Heart left ventricle (tissue), 16 donors: ENCODE measurements around the gene UNC45A. TPM values are rescaled to one million over a fixed set of nuclear protein-coding genes. Genes with fewer than 3 reads are reported as not detected.

Source experiments
- ATAC-seq, 4 donors: fragments of 200-7000 bp; cut with Tn5 transposase; one replicate each; pipeline ENCODE4 v1.9.1; 2020 to 2022; ENCODE audit warnings: moderate library complexity in 4 of 4, mild to moderate bottlenecking in 3 of 4, moderate number of reproducible peaks in 1 of 4
- DNase-seq, 5 donors: peaks; one replicate each; pipeline ENCODE4 v3.0.0-alpha.2; 2020
- H3K27ac ChIP-seq, 12 donors: fragments of 200-600 bp; sonication (generic) in 4 of 12; one replicate each; pipeline versions ENCODE4 v1.5.0 to v1.8.0; 2016 to 2022; ENCODE audit warnings: mild to moderate bottlenecking in 2 of 12
- H3K27me3 ChIP-seq, 9 donors: fragments of 200-600 bp; sonication (generic) in 2 of 9; one replicate each; pipeline versions ENCODE4 v1.5.1 to v1.8.0; 2016 to 2022; ENCODE audit warnings: mild to moderate bottlenecking in 3 of 9
- H3K36me3 ChIP-seq, 9 donors: fragments of 200-600 bp; sonication (generic) in 2 of 9; one replicate each; pipeline versions ENCODE4 v1.5.0 to v1.8.0; 2018 to 2022; ENCODE audit warnings: mild to moderate bottlenecking in 2 of 9
- H3K4me1 ChIP-seq, 12 donors: fragments of 200-600 bp; sonication (generic) in 4 of 12; one replicate each; pipeline versions ENCODE4 v1.5.0 to v1.8.0; 2016 to 2022; ENCODE audit warnings: mild to moderate bottlenecking in 3 of 12
- H3K4me3 ChIP-seq, 12 donors: fragments of 200-600 bp; sonication (generic) in 4 of 12; one replicate each; pipeline versions ENCODE4 v1.5.0 to v1.8.0; 2017 to 2022; ENCODE audit warnings: mild to moderate bottlenecking in 9 of 12, moderate library complexity in 4 of 12
- H3K9me3 ChIP-seq, 12 donors: fragments of 200-600 bp; sonication (generic) in 4 of 12; one replicate each; pipeline versions ENCODE4 v1.5.0 to v1.8.0; 2016 to 2022; ENCODE audit warnings: mild to moderate bottlenecking in 1 of 12
- CTCF ChIP-seq, 12 donors: fragments of 200-600 bp; sonication (generic) in 4 of 12; IDR thresholded peaks; one replicate each; pipeline versions ENCODE4 v1.5.0 to v1.8.0; 2018 to 2022; ENCODE audit warnings: antibody characterized with exemption in 12 of 12, mild to moderate bottlenecking in 5 of 12
- POLR2A ChIP-seq, 2 donors: fragments of 450-650 bp; IDR thresholded peaks; one replicate each; pipeline ENCODE4 v1.6.1; 2017; ENCODE audit warnings: antibody characterized with exemption in 2 of 2, mild to moderate bottlenecking in 2 of 2, moderate library complexity in 2 of 2
- WGBS, 4 donors: extraction: QIAGEN DNeasy Blood & Tissue Kit in 2 of 4; methylation state at CpG; one replicate each; pipeline versions ENCODE4 v1.1.5 to v1.1.7; 2013 to 2018; 5-methylcytosine and 5-hydroxymethylcytosine counted together
- intact Hi-C, 10 donors: fragments of 100-400 bp; cut with DNase I; formaldehyde crosslinking; loops; one replicate each; pipeline versions ENCODE4 v1.11.1 to v1.14.2; 2022
- polyA plus RNA-seq, 2 donors: library from polyadenylated mRNA; stranded (reverse); fragments of 200-250 nt; gene quantifications; one replicate each; pipeline ENCODE4 v1.2.3, GENCODE V29; 2013
- total RNA-seq, 9 donors: library from RNA; depleted of rRNA in 2 of 9; stranded (reverse); fragments of >200 nt in 2 of 9; fragmentation: NEBNext Ultra II Directional in 3 of 9; extraction: Animal tissue kit (Norgen Biotek cat#: 25700) in 3 of 9; gene quantifications; one replicate each; pipeline versions ENCODE4 v1.1.0 to v1.2.4, GENCODE V29; 2016 to 2023
- donor health status: ischemic (EF 13 %, LVEDD 7.1; RV severe dilation, severe dysfunction).
- donor health status: healthy with polysubstance abuse.
- donor health status: DM: no; HTN: yes; CAD: no.
- donor health status: DM: no; HTN: no; CAD: no.
- donor health status: ischemic (EF 25% LVEDD 6.9; RV normal size, moderate dysfunction).
- donor health status: ischemic (EF 25% LVEDD 5.7; RV mildly dilated, moderate dysfunction).
- donor health status: healthy.
- donor health status: DM: yes; HTN: yes; CAD: no.
- donor health status: ischemic (EF 35%, LVEDD 5.7; RV mildly dilated, moderate dysfunction).
- donor health status: nonischemic (EF 11% LVEDD 7.7; RV severe dilation, severe dysfunction).
- donor health status: DM: yes; HTN: yes; CAD: no.
- donor health status: PGD.
- donor health status: ischemic (EF 29% LVEDD 5.4; RV normal size, mild dysfunction).
- donor health status: nonischemic (EF 23%, LVEDD 6.1; RV moderate dilation, normal function).

The UNC45A gene
- total and polyA plus RNA-seq, 11 donors, result 12.0 to 34.0 (median 21.9) TPM

DNA sequence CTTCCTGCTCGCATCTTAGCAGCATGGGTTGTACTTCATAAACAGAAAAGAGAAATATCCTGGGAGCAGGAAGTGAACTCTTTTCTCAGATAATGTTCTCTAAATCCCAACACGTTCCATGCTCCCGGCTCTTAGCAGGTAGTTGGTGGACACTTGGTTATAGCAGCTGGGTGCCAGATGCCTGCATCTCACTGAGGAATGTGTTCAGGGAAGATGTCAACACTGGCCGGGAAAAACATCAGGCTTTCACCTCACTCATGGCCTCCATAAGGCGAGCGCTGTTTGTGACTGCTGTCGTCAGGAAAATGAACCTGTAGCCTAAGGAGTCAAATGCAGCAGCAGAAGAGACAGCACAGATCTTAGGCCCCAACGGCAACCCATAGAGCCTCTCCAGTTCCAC lies 63.7 kb downstream of the UNC45A start:
- DNase-seq (no peak), ATAC-seq (no peak)
- Histone ChIP-seq H3K27me3 (no peaks in the 10 kb centered on the region), H3K4me3 (no peak overlapping the region), H3K9me3 (no peaks in the 10 kb centered on the region), H3K36me3 (peaks cover 0 to 62% (median 58%) of the 10 kb centered on the region in 9 donors), H3K4me1 (peaks cover 0 to 12% (median 0%) of the 10 kb centered on the region in 12 donors), H3K27ac (no peak overlapping the region)
- no peak for TF ChIP-seq POLR2A (IDR thresholded peaks at IDR 0.05)
- TF ChIP-seq CTCF (IDR thresholded peaks at IDR 0.05), result no peak
- intact Hi-C loops, result loop anchor here in 1 of 10 donors (2.0 kb wide), 1 partner anchor 24 kb away; the partner anchor contains the start of gene VPS33B
- 67 to 80% (median 79%) methylated on average over 8 of the region's 8 CpGs for WGBS, 4 donors

GRCh38 chr15:91001209-91001608 lies 66.1 kb downstream of the UNC45A start:
- intact Hi-C loops, result no loop called here
- Histone ChIP-seq H3K36me3 (peaks cover 0 to 87% (median 83%) of the 10 kb centered on the region in 9 donors), H3K27me3 (no peaks in the 10 kb centered on the region), H3K4me1 (no peaks in the 10 kb centered on the region), H3K4me3 (no peak overlapping the region), H3K27ac (no peak overlapping the region), H3K9me3 (no peaks in the 10 kb centered on the region)
- ATAC-seq (no peak), DNase-seq (no peak)
- TF ChIP-seq CTCF (IDR thresholded peaks at IDR 0.05) (no peak), POLR2A (IDR thresholded peaks at IDR 0.05) (no peak)
- 90 to 98% (median 94%) methylated on average over 3 of the region's 3 CpGs for WGBS, 4 donors

Other genes with a start within 250 kb of the UNC45A start
- gene BLM, start 217.9 kb upstream of the UNC45A start, total RNA-seq, result 10 to 100 TPM in 6 of 9 donors, 1 to 10 TPM in 3; 4.3 to 39.6 (median 12.2) TPM
- 10 to 100 TPM in 1 of 2 donors, 1 to 10 TPM in 1; 9.3 to 14.4 TPM for gene BLM, start 217.9 kb upstream of the UNC45A start, polyA plus RNA-seq
- 100 to 1,000 TPM in 2 of 9 donors, 10 to 100 TPM in 7; 38.7 to 122 (median 64.8) TPM for gene FURIN, start 66.7 kb upstream of the UNC45A start, total RNA-seq
- gene FURIN, start 66.7 kb upstream of the UNC45A start, polyA plus RNA-seq, result 100 to 1,000 TPM in 1 of 2 donors, 10 to 100 TPM in 1; 37.2 to 174 TPM
- 10 to 100 TPM; 10.7 to 37.5 (median 15.9) TPM for gene FES, start 50.8 kb upstream of the UNC45A start, total RNA-seq
- gene FES, start 50.8 kb upstream of the UNC45A start, polyA plus RNA-seq, result 10 to 100 TPM; 15.6 to 16.4 TPM
- 100 to 1,000 TPM in 3 of 9 donors, 10 to 100 TPM in 6; 62.2 to 145 (median 89.0) TPM for gene MAN2A2, start 32.0 kb upstream of the UNC45A start, total RNA-seq
- 10 to 100 TPM; 38.7 to 42.3 TPM for gene MAN2A2, start 32.0 kb upstream of the UNC45A start, polyA plus RNA-seq
- 10 to 100 TPM; 10.9 to 19.9 (median 15.2) TPM for gene HDDC3, start 2.7 kb upstream of the UNC45A start, total RNA-seq
- 10 to 100 TPM; 13.9 to 16.8 TPM for gene HDDC3, start 2.7 kb upstream of the UNC45A start, polyA plus RNA-seq
- gene RCCD1, start 19.6 kb downstream of the UNC45A start, total RNA-seq, result 10 to 100 TPM in 1 of 9 donors, 1 to 10 TPM in 8; 5.6 to 11.1 (median 7.3) TPM
- 1 to 10 TPM; 5.4 to 6.9 TPM for gene RCCD1, start 19.6 kb downstream of the UNC45A start, polyA plus RNA-seq
- 10 to 100 TPM in 2 of 9 donors, 1 to 10 TPM in 7; 3.1 to 25.7 (median 4.7) TPM for gene PRC1, start 59.2 kb downstream of the UNC45A start, total RNA-seq
- gene PRC1, start 59.2 kb downstream of the UNC45A start, polyA plus RNA-seq, result 1 to 10 TPM; 1.9 to 4.7 TPM
- 1 to 10 TPM; 2.9 to 7.9 (median 5.7) TPM for gene VPS33B, start 87.3 kb downstream of the UNC45A start, total RNA-seq
- 1 to 10 TPM; 3.8 to 8.2 TPM for gene VPS33B, start 87.3 kb downstream of the UNC45A start, polyA plus RNA-seq
- gene SV2B, start 165.0 kb downstream of the UNC45A start, total RNA-seq, result 10 to 100 TPM in 2 of 9 donors, 1 to 10 TPM in 5, under 1 TPM in 2; 0.63 to 23.5 (median 2.9) TPM
- gene SV2B, start 165.0 kb downstream of the UNC45A start, polyA plus RNA-seq, result under 1 TPM; 0.42 to 0.69 TPM